Measurements from ENCODE around the gene VWF.

The VWF gene

DNA sequence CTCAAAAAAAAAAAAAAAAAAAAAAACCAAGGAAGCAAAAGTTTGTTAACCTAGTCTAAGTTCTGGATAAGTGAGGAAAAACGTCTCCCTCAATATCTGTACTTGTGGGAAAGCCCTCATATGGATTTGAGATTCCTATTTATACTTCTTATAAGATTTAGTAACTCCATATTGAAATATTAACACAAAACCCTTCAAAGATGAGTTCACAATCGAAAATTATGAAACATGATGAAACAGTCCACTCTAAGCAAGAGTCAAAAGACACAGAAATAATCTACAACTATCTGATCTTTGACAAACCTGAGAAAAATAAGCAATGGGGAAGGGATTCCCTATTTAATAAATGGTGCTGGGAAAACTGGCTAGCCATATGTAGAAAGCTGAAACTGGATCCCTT is 25.2 kb downstream of the VWF start:
- no peak for DNase-seq (ENCODE audit: low read depth)
- no peak overlapping the region for H3K4me3 ChIP-seq (ENCODE audit: low read depth, low read length)
- TF ChIP-seq, protein P1, sequence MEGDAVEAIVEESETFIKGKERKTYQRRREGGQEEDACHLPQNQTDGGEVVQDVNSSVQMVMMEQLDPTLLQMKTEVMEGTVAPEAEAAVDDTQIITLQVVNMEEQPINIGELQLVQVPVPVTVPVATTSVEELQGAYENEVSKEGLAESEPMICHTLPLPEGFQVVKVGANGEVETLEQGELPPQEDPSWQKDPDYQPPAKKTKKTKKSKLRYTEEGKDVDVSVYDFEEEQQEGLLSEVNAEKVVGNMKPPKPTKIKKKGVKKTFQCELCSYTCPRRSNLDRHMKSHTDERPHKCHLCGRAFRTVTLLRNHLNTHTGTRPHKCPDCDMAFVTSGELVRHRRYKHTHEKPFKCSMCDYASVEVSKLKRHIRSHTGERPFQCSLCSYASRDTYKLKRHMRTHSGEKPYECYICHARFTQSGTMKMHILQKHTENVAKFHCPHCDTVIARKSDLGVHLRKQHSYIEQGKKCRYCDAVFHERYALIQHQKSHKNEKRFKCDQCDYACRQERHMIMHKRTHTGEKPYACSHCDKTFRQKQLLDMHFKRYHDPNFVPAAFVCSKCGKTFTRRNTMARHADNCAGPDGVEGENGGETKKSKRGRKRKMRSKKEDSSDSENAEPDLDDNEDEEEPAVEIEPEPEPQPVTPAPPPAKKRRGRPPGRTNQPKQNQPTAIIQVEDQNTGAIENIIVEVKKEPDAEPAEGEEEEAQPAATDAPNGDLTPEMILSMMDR (conservative IDR thresholded peaks at IDR 0.05; ENCODE audit: low read depth, low read length): no peak

- H3K4me3 ChIP-seq (ENCODE audit: low read depth, low read length): no peak overlapping the region
- DNase-seq (ENCODE audit: low read depth): no peak
- TF ChIP-seq, protein P1 (conservative IDR thresholded peaks at IDR 0.05; ENCODE audit: low read depth, low read length): no peak
Observed at GRCh38 chr12:6097411-6097810, 27.1 kb downstream of the VWF start.

GRCh38 chr12:6096527-6096926 is 27.9 kb downstream of the VWF start:
- TF ChIP-seq, protein P1 (conservative IDR thresholded peaks at IDR 0.05; ENCODE audit: low read depth, low read length): no peak
- H3K4me3 ChIP-seq (ENCODE audit: low read depth, low read length): no peak overlapping the region
- DNase-seq (ENCODE audit: low read depth): no peak

DNA sequence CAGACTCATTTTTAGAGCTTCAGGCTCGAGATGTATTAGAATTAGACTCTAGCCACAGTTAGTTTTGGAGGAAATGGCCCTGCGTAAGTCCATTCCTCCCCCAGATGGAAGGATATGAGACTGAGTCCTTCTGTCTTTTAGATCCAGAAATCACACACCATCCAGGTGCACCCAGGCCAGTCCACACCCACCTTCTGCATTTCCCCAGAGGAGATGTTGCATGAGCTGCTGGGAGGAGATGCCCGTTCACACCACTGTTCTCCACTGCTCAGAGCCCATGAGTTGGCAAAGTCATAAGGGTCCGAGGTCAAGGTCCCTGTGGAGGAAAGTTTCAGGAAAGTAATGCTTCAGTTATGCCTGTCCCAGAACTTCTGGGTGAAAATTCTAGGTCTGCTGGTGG is 29.2 kb downstream of the VWF start:
- H3K4me3 ChIP-seq (ENCODE audit: low read depth, low read length): no peak overlapping the region
- no peak for DNase-seq (ENCODE audit: low read depth)
- TF ChIP-seq, protein P1 (conservative IDR thresholded peaks at IDR 0.05; ENCODE audit: low read depth, low read length): no peak

DNA sequence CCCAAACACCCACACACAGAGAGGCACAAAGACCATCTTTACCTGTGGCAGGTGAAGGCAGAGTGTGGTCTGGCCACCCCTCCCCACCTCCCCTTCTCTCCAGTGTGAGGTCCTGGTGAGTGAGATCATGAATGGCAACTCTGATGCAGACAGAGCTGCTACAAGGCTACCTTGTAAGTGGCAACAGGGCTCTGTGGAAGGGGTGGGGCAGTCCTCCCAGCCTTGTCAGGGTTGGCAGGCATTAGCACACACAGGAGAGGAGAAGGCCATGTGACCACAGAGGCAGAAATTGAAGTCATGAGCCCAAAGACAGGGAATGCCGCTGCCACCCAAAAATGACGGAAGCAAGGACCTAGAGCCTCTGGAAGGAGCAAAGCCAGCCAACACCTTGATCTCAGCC is 30.7 kb downstream of the VWF start:
- H3K4me3 ChIP-seq (ENCODE audit: low read depth, low read length): no peak overlapping the region
- no peak for DNase-seq (ENCODE audit: low read depth)
- TF ChIP-seq, protein P1 (conservative IDR thresholded peaks at IDR 0.05; ENCODE audit: low read depth, low read length): no peak

GRCh38 chr12:6092784-6093722 is 31.4 kb downstream of the VWF start:
- DNase-seq (ENCODE audit: low read depth): peak; percentile 82
- TF ChIP-seq, protein P1 (conservative IDR thresholded peaks at IDR 0.05; ENCODE audit: low read depth, low read length): no peak
- no peak overlapping the region for H3K4me3 ChIP-seq (ENCODE audit: low read depth, low read length)

Data from choroid plexus epithelial cell (primary cell).